Measurements from ENCODE around the gene MEIS1. TPM values are rescaled to one million over a fixed set of nuclear protein-coding genes. Genes with fewer than 3 reads are reported as not detected.

Gene MEIS1
- total RNA-seq, 1 donor from 2014 or later, result 3.4 TPM

- Histone ChIP-seq H3K79me2 (ENCODE audit: insufficient read depth, low read length) (no peaks in the 10 kb centered on the region), H3K36me3 (ENCODE audit: insufficient read depth, low read length) (no peaks in the 10 kb centered on the region), H3K27me3 (ENCODE audit: insufficient read depth, low read length) (no peaks in the 10 kb centered on the region), H3K9ac (ENCODE audit: low read length) (no peak overlapping the region), H3K4me1 (ENCODE audit: insufficient read depth, low read length) (peaks cover 25% of the 10 kb centered on the region), H3K4me3 (ENCODE audit: insufficient read depth, low read depth, low read length) (no peak overlapping the region), H3K9me3 (ENCODE audit: insufficient read depth, low read depth, low read length) (no peaks in the 10 kb centered on the region), H3K4me2 (ENCODE audit: low read length) (peak overlapping the region; percentile 32), H3K27ac (ENCODE audit: low read depth, low read length) (no peak overlapping the region), H4K20me1 (ENCODE audit: insufficient read depth, low read length) (peaks cover 15% of the 10 kb centered on the region), H2AFZ (ENCODE audit: low read depth, low read length) (no peak overlapping the region)
- TF ChIP-seq EZH2 (IDR thresholded peaks at IDR 0.05; ENCODE audit: insufficient read depth, low read length), result no peak
- no peak for TF ChIP-seq CTCF (IDR thresholded peaks at IDR 0.05; ENCODE audit: insufficient read depth, low read depth, low read length)
- H3K9me3 Mint-ChIP-seq (ENCODE audit: unreplicated experiment), result no peaks in the 10 kb centered on the region
- H3K4me1 Mint-ChIP-seq (ENCODE audit: low read depth, unreplicated experiment), result peaks cover 21% of the 10 kb centered on the region
- H3K4me3 Mint-ChIP-seq (ENCODE audit: unreplicated experiment), result no peak overlapping the region
- no peak for DNase-seq (ENCODE audit: low read depth)
- no peak for FAIRE-seq
- no peak overlapping the region for H3K27ac Mint-ChIP-seq (ENCODE audit: unreplicated experiment)
- no peaks in the 10 kb centered on the region for H3K36me3 Mint-ChIP-seq (ENCODE audit: low read depth, unreplicated experiment)
- H3K27me3 Mint-ChIP-seq (ENCODE audit: low read depth, unreplicated experiment), result peaks cover 5% of the 10 kb centered on the region
Measured at GRCh38 chr2:66507673-66508201, 72.8 kb downstream of the MEIS1 start.

GRCh38 chr2:66508484-66509071, 73.7 kb downstream of the MEIS1 start:
- H3K4me1 ChIP-seq (ENCODE audit: insufficient read depth, low read length), result peaks cover 25% of the 10 kb centered on the region
- no peaks in the 10 kb centered on the region for H3K79me2 ChIP-seq (ENCODE audit: insufficient read depth, low read length)
- H3K4me3 ChIP-seq (ENCODE audit: insufficient read depth, low read depth, low read length), result no peak overlapping the region
- DNase-seq (ENCODE audit: low read depth), result peak; percentile 74
- Mint-ChIP-seq H3K4me3 (ENCODE audit: unreplicated experiment) (peak overlapping the region; percentile 14), H3K9me3 (ENCODE audit: unreplicated experiment) (no peaks in the 10 kb centered on the region), H3K27me3 (ENCODE audit: low read depth, unreplicated experiment) (peaks cover 5% of the 10 kb centered on the region), H3K36me3 (ENCODE audit: low read depth, unreplicated experiment) (no peaks in the 10 kb centered on the region), H3K27ac (ENCODE audit: unreplicated experiment) (no peak overlapping the region), H3K4me1 (ENCODE audit: low read depth, unreplicated experiment) (peaks cover 21% of the 10 kb centered on the region)
- FAIRE-seq, result no peak
- H3K4me2 ChIP-seq (ENCODE audit: low read length), result peak overlapping the region; percentile 75
- H4K20me1 ChIP-seq (ENCODE audit: insufficient read depth, low read length), result peaks cover 15% of the 10 kb centered on the region
- no peaks in the 10 kb centered on the region for H3K36me3 ChIP-seq (ENCODE audit: insufficient read depth, low read length)
- peak overlapping the region; percentile 48 for H3K27ac ChIP-seq (ENCODE audit: low read depth, low read length)
- TF ChIP-seq EZH2 (IDR thresholded peaks at IDR 0.05; ENCODE audit: insufficient read depth, low read length), result no peak
- TF ChIP-seq CTCF (IDR thresholded peaks at IDR 0.05; ENCODE audit: insufficient read depth, low read depth, low read length), result no peak
- no peaks in the 10 kb centered on the region for H3K9me3 ChIP-seq (ENCODE audit: insufficient read depth, low read depth, low read length)
- no peaks in the 10 kb centered on the region for H3K27me3 ChIP-seq (ENCODE audit: insufficient read depth, low read length)
- no peak overlapping the region for H2AFZ ChIP-seq (ENCODE audit: low read depth, low read length)
- peak overlapping the region; percentile 54 for H3K9ac ChIP-seq (ENCODE audit: low read length)

GRCh38 chr2:66509326-66509811, 74.4 kb downstream of the MEIS1 start:
- peaks cover 8% of the 10 kb centered on the region for H3K27me3 Mint-ChIP-seq (ENCODE audit: low read depth, unreplicated experiment)
- H3K9ac ChIP-seq (ENCODE audit: low read length), result peak overlapping the region; percentile 54
- H3K9me3 ChIP-seq (ENCODE audit: insufficient read depth, low read depth, low read length), result no peaks in the 10 kb centered on the region
- no peaks in the 10 kb centered on the region for H3K79me2 ChIP-seq (ENCODE audit: insufficient read depth, low read length)
- H3K4me3 ChIP-seq (ENCODE audit: insufficient read depth, low read depth, low read length), result no peak overlapping the region
- H3K4me1 ChIP-seq (ENCODE audit: insufficient read depth, low read length), result peaks cover 25% of the 10 kb centered on the region
- H3K9me3 Mint-ChIP-seq (ENCODE audit: unreplicated experiment), result no peaks in the 10 kb centered on the region
- no peak overlapping the region for H2AFZ ChIP-seq (ENCODE audit: low read depth, low read length)
- H3K4me2 ChIP-seq (ENCODE audit: low read length), result peak overlapping the region; percentile 75
- FAIRE-seq (no peak), DNase-seq (ENCODE audit: low read depth) (peak; percentile 66)
- peak overlapping the region; percentile 48 for H3K27ac ChIP-seq (ENCODE audit: low read depth, low read length)
- H3K36me3 ChIP-seq (ENCODE audit: insufficient read depth, low read length), result no peaks in the 10 kb centered on the region
- H4K20me1 ChIP-seq (ENCODE audit: insufficient read depth, low read length), result peaks cover 15% of the 10 kb centered on the region
- H3K27me3 ChIP-seq (ENCODE audit: insufficient read depth, low read length), result no peaks in the 10 kb centered on the region
- H3K27ac Mint-ChIP-seq (ENCODE audit: unreplicated experiment), result no peak overlapping the region
- H3K36me3 Mint-ChIP-seq (ENCODE audit: low read depth, unreplicated experiment), result no peaks in the 10 kb centered on the region
- no peak overlapping the region for H3K4me3 Mint-ChIP-seq (ENCODE audit: unreplicated experiment)
- no peak for TF ChIP-seq CTCF (IDR thresholded peaks at IDR 0.05; ENCODE audit: insufficient read depth, low read depth, low read length)
- no peak for TF ChIP-seq EZH2 (IDR thresholded peaks at IDR 0.05; ENCODE audit: insufficient read depth, low read length)
- H3K4me1 Mint-ChIP-seq (ENCODE audit: low read depth, unreplicated experiment), result peaks cover 21% of the 10 kb centered on the region

All from astrocyte (in vitro differentiated cells and primary cell).